NCI-H1417 (cell line): ENCODE results near the gene BFSP1.
A peak's percentile ranks its signal among the peaks of the same experiment; 100 is the strongest.

Source experiments
- DNase-seq, 3 experiments: peaks; one replicate each; lab custom pipeline; 2025; lab: John Stamatoyannopoulos, UW

Gene BFSP1

DNA sequence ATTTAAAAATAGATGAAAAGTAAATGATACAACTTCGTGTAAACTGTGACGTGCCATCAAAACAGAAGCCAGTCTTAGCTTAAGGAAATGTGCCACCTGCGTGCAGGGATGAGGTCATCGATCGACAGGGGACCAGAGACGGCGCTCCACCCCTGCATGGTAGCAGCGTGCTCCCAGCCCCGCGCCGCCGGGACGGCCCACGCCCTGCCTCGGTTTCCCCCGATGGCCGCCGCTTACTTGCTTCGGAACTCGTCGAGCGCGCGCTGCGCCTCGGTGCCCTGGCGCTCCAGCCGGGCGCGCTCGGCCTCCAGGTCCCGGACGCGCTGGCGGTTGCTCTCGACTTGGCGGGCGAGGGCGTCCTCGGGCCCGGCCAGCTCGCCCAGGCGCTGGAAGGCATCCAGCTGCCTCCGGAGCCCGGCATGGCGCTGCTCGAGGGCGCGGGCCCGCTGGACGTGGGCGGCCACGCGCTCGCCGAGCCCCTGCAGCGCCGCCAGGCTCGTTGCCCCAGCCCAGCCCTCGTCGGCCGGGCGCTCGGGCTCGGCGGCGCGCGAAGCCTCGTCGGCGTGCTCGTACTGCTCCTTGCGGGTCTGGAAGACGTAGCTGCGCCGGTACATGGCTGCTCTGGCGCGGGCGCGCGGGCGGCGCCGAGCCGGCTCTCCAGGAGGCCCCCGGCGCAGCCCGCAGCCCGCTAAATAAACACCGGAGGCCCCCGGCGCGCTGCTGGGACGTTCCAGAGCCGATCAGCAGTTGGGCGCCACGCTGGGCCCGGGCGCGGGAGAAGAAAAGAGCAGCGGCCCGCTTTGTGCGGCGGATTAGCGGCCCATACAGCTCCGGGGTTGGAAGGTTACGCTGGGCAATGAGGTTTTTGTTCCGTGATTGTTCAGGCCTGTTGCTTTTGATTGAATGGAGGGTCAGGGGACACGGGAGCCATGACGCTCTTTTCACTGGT is at the start of gene BFSP1:
BFSP1 (minus strand) TSS at position 664 of the 949 bp plus-strand sequence; CDS start at position 614, 50 bp downstream.
- peak; percentile 49 to 90 (median 87) for DNase-seq

DNA sequence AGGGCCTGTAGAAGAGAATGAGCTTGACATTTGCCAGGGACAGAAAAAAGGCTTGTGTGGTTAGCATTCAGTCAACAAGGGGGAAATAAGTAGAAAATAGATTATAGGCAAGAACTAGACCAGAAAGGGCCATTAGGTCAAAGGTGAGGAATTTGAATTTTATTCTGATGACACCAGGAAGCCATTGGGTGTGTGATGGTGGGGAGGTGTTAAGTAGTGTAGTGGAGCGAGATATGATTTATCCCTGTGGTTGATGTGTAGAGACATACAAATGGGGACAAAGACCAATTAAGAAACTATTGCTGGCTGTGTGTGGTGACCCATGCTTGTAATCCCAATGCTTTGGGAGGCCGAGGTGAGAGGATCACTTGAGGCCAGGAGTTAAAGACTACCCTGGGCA is 49.7 kb upstream of the BFSP1 start:
- DNase-seq = no peak

DNA sequence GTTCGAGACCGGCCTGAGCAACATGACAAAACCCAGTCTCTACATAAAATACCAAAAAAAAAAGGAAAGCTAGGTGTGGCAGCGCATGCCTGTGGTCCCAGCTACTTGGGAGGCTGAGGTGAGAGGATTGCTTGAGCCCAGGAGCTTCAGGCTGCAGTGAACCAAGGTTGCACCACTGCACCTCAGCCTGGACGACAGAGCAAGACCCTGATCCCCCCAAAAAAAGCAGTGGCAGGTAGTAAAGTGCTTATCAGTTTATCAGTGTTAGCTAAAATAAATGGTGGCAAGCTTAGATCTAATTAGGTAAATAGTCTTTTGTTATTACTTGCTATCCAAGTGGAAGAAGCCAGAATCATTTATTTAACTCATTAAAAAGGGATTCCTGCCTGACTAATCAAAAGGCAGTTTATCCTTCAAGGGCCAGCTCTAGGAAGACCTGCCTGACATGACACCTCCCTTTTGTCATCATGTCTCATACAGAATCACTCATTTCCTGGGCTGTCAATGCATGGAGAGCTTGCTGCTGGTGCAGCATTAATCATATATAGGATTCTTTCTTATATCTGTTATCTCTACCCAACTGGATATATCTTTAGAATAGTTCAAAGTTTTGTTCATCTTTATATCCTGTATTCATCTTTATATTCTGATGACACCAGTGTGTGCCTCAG is 48.3 kb upstream of the BFSP1 start:
- DNase-seq = no peak

DNA sequence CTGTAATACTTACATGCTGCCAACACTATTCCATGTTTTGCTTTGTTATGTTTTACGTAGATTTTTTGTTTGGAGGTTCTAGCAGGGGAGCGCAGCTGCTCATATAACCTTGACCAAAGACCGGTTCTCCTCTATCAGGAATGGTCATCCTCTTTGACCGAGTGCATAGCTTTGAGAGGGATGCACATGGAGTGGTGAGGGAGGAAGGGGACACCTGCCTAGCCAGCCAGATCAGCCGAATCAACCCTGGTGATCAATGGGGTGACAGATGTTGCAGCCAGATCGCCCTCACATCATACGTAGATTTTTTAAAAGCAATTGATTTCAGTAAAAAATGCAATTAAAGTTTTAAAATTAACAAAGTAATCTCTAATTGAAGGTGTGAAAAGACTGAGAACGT is 45.0 kb upstream of the BFSP1 start:
- no peak for DNase-seq

DNA sequence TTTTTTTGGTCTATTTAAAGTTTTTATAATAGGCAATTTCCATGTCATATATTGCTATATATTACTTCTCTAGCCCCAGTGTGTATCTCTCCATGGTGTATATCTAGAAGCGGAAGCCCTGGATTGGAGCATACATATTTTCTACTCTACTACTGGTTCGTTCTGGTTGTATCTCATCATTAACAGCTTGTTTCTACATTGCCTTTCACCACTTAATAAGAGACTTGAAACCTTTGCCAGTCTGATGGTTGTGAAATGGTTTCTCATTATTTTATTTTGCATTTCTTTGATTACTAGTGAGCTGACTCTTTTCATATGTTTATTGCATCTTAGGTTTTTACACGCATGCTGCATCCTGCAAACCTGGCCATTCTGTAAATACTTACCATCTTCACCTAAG is 42.3 kb upstream of the BFSP1 start:
- DNase-seq = no peak

DNA sequence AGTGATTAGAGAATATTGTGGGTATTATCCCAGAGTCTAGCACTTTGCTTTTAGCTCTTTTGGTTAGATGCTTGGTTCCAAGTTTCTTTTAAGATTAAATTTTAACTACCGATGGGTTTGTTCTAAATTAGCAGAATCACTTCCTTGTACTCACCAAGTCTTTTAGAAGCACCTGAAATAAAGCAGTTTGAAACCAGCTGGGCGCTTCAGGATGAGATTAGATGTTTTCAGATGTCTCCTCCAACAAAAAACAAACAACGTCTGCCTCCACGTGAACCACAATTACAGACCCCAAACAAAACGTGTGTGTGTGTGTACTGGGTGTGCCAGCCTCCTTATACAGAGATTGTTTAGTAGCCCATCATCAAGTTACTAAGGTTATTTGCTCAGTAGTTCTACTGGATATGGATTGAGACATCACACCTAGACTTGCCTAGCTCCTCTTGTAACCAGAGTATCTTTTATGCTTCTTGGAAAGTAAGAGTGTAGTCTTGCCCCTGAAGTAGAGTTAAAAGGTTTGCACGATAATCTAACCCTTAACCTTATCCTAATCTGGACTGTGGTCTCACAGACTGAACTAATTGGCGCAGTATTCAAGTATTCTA is 41.0 kb upstream of the BFSP1 start:
- DNase-seq = peak in 1 of 3 experiments; percentile 52

DNA sequence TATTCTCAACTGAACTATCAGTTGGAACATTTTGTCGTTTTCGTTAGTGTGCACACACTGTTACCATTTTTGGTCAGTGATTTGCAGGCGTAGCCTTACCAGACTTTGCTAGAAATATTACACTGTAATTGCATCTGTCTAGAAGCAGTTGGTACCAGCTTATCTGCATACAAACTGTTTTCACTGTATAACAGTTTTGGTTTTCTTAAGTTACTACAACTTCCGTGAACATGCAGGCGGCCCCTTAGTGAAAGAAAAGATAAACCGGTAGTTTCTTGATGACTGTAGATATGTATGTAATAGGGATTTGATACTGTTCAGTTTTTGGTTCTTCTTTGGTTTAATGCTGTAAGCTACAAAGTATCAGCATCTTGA is 40.0 kb upstream of the BFSP1 start:
- peak in 1 of 3 experiments; percentile 50 for DNase-seq

DNA sequence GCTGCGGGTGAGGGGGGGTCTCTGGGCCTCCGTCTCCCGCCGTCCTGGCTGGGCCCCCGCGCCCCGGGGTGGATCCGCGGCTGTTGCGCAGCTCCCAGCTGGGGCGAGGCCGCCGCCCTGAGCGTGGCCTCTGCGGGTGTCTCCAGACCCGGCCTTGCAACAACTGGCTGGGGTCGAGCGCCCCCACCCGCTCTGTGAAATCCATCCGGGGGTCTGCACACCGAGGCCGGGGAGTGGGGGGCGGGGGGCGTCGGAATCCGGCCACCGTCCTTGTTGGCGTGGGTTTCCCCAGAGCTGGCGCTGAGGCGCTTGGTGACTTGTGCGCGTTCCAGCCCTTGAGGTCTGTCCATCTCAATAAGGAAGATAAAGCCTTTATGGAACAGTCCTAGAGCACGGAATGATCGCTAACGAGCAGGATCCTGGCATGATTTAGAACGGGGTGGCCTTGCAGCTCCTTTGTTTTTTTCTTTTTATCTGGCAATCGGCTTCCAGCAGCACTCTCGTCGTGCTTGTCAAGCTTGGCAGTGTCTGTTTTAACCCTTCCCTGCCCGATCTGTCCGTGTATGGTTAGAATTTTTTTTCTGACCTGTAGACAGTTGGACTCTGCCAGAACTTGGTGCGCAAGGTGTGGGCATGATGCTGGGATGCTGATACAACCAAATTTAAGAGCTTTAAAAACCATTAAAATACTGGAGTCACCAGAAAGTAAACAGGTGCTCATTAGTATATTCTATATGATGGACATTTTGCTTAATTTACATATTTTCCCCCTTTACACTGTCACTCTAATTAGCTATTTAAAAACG is 39.4 kb upstream of the BFSP1 start:
- peak in 2 of 3 experiments; percentile 84 to 85 for DNase-seq

DNA sequence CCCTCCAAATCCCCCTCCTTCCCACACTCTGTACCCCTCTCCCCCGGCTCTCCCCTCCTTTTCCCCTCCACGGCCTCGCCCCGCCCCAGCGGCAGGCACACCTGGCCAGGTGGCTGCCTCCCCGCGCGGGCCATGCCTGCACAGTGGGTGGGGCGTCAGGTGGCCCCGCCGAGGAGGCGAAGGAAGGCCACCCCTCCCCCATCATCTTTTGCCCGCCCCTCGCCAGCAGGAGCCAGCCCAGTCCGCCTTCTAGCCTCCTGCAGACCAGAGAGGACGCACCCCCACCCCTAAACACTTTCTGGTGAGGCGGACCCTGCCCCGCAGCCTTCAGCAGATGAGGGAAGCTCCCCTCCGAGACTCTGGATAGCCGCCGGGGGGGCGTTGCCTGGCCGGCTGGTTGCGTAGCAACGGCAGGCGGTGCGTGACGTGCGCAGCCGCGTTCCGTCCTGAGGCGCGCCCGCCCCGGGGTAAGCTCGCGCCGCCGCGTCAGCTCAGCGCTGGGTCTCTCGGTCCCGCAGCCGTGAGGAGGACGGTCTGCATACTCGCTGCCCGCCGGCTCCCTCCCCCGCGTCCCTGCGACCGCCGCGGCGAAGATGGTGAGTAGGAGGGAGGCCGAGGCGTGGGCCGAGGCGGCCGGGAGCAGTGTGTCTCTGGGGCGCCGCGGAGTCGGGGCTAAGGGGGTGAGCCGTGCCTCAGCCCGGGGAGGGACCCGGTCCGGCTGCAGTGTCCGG is 38.6 kb upstream of the BFSP1 start, which contains the start of gene DSTN:
DSTN (plus strand) TSS at position 460 of the 731 bp plus-strand sequence; CDS start at position 594, 134 bp downstream.
- DNase-seq = peak; percentile 86 to 97 (median 96)

DNA sequence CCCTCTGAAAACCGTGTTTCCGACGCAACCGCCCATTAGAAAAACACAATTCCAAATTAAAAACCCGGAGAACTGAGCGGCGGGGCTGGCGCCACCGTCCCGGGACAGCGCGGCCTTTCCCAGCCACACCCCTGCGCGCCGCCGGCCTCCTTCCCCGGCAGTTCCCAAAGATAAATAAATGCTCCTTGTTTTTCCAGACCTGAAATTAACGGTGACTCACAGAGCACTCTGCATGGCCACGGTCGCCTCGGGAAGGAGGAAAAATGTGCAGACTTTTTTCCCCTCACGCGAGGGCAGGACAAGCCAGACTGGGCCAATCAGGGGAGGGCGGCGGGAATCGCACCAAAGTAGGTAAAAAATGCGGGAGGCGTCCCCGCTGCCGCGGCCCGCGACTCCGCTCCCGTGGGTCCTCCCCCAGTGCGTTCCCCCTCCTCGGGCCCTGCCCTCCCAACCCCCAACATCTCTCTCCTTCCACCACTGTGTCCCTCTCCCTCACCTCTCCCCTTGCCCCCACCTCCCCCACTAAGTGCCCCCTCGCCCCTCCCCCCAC is 37.9 kb upstream of the BFSP1 start:
- peak; percentile 23 to 82 (median 65) for DNase-seq

DNA sequence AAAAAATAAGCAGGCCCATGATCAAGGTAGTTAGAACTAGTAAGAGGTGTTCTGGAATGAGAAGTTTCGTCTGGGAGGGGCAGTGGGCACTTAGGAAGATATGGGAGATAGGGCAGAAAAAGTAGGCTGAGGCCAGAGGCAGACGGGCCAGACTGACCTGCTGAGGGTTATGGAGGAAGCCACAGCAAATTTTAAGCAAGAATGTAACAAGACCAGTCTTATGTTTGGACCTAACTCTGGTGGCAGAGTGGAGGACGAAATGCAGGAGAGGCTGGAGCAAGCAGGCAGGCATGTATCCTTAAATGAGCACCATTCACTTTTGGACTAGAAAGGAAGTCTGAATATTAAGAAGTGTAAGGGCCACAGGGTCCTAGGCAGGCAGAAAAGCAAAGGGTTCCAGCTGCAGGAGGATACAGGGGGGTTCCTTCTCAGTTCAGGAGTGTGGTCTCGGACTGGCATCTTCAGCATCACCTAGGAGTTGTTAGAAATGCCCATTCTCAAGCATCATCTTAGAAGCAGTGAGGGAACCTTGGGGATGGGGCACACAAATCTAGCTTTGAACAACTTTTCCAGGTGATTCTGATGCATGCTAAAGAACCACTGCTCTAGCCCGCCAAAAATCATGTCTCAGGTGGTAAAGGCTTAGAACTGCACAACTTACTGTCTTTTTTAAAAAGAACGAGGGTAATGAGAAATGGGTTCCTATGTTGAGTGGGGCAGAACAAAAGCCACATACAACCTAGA is 37.0 kb upstream of the BFSP1 start:
- peak in 1 of 3 experiments; percentile 46 for DNase-seq

DNA sequence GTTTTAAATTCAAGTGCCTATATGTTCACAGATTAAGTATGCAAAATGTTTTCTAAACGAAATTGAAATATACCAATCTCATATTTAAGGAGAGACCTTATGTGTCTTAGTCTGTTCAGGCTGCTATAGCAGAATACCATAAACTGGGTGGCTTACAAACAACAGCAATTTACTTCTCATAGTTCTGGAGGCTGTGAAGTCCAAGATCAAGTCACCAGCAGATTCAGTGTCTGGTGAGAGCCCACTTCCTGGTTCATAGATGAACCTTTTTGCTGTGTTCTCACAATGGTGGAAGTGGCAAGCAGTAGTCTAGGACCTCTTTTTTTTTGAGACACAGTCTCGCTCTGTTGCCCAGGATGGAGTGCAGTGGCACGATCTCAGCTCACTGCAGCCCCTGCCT is 35.2 kb upstream of the BFSP1 start:
- no peak for DNase-seq

DNA sequence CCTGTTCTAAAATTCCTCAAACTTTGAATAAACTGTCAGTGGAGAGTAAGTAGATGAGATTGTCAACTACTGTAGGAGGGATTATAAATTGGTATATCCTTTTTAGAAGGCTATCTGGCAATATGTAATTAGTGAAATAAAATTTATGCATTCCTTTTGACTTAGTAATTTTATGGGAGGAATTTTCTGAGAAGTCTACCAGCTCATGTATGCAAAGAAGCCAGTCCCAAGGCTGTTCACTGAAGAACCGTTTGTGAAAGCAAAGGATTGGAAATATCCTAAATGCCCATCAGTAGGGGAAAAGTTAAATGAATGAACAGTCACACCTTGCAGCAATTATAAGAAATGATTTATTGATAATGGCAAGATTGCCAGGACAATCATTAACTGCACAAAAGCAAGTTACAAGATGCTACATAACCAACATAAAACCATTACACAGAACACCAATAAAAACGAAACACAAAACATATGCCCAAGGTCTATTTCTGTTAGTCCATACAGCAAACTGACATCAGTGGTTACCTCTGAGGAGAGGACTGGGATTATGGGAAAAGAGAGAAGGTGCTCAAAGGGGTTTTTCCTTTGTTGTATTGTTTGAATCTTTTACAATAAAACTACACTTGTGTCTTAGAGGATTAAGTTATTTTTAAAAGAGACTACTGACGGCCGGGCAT is 34.1 kb upstream of the BFSP1 start:
- DNase-seq = peak in 1 of 3 experiments; percentile 21

DNA sequence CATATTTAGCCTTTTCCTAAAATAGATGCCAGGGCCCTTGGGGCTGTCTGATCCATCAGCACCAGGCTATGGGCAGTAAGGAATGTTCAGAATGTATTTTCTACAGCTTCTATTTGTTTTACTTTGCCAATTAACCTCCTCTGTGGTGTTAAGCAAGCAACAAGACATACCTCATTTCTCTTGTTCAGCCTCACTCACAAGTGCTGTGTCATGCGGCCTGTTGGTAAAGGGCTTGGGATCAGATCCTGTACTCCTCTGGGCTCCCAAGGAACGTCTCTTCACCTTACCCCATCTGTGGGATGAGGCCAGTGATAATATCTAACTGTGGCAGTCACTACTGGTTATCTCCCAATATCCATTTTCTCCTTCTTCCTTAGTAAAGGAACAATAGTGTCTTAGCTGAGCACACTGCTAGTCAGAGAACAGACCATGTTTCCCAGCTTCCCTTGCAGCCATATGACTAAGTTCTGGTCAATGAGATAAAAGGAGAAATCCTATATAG is 31.7 kb upstream of the BFSP1 start:
- no peak for DNase-seq

DNA sequence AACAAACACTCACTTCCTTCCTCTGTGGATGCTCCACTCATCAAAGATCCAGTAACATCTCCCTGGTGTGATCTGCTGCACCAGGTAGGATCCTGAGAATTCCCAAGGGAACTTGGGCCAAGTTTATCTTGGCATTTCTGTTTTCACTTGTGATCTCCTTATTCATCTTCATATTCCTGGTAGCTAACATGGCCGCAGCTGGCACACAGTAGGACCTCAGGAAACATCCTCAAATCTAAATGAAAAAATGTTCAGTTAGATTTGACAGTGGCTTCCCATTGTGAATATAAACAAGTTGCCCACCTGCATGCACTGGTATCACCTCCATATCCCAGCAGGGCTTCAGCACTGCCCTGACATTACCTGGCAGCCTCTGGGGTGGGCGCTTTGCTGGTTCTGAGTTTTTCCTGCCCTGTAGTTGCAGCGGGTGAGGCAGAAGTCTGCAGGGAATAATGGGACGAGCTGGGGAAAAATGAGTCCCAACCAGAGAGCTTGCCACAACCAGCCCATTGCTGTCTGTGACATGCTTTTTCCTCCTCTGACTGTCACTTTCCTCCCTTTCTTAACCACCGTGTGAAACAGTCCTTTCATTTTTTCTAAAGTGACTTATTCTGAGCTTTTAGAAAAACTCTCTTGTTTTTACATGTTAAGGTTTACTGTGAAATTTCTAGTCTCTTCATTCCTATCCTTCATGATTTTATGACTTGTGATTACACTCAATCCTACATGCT is 29.3 kb upstream of the BFSP1 start:
- no peak for DNase-seq

DNA sequence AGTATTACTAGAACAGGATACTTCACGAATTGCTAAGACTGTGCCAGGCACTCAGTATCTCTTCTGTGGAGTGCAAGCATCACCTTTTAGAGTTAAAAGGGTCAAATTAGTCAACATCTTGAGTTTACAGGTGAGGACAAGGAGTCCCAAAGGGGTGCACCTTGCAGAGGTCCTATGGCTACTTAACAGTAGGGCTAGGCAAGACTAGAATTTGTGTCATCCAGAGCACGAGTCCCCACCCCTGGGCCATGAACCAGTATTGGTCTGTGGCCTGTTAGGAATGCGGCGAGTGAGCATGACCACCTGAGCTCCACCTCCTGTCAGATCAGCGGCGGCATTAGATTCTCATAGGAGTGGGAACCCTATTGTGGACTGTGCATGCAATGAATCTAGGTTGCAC is 28.2 kb upstream of the BFSP1 start:
- DNase-seq = no peak

DNA sequence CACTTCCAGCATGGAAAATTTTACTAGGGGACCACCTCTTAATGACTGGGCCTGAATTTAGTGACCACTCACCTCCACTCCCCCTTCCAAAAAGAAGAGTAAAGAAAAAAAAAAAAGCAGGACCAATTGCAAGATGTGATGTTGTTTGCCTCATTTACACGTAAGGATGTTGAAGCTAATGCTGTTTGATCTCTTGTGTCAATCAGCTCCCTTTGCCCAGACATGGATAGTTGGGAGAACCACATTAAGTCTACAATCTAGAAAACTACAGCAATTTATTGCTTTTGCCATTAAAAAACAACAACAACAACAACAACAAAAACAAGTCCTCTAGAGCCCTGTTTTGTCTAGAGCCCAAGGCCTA is 27.7 kb upstream of the BFSP1 start:
- no peak for DNase-seq

DNA sequence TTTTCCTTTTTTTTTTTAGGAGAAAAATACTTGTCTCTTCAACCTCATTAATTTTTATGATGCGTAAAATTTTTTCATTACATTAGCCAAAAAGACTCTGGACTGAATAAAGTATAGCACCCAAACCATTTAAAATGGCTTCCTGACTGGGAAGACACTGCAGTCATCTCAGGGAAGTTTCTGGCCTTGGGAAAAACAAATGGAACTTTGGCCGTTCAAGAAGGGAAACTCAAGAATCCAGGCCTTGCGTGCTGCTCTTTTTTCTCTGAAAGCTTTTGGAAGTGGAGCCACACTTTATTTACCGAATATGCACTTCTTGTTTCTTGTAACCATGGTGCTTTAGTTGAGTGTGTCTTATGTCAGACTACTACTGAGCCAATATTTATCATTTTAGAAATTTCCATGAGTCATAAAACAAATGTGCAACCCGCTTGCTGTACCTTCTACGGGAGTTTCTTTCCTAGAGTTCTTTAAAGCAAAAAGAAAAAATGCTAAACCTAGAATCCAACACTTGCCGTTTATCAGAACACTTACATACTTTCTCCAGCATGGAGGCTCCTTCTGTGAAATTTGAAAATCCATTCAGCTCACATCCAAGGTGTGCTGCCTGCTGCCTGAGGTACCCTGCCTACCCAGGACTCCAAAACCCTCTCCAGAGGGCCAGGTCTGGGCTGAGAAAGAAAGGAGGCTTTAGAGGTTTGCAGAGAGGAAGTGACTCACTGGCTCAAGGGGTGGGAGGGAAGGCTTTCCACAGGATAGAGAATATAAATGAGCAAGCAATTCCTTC is 27.2 kb upstream of the BFSP1 start:
- DNase-seq = peak in 2 of 3 experiments; percentile 34 to 41
